SK-N-SH (cell line): ENCODE data around the gene RAB4B. TPM values are rescaled to one million over a fixed set of nuclear protein-coding genes. Genes with fewer than 3 reads are reported as not detected.

Source experiments
- CTCF ChIA-PET: fragments of 300-600, 350-600 bp; formaldehyde crosslinking; extraction: SDS; loops from one replicate; lab custom pipeline; 2021; lab: Yijun Ruan, JAX
- POLR2A ChIA-PET: fragments of 350-600 bp; sonication (Branson Sonifier 250); formaldehyde crosslinking; extraction: SDS; loops from one replicate; lab custom pipeline; 2020; ENCODE audit warnings: antibody characterized with exemption, inconsistent platforms; lab: Yijun Ruan, JAX
- DNase-seq: peaks from one replicate; pipeline ENCODE4 v3.0.0; 2012
- H2AFZ ChIP-seq: fragments of 200-600 bp; sonication (generic); 2 replicates; pipeline ENCODE4 v1.8.1; 2016; ENCODE audit warnings: antibody characterized with exemption, mild to moderate bottlenecking, low read depth
- H3F3A ChIP-seq: fragments of 200-600 bp; sonication (generic); replicated peaks from 2 replicates; pipeline ENCODE3; 2016; ENCODE audit warnings: antibody characterized with exemption, mild to moderate bottlenecking; ENCODE audit not compliant: insufficient read depth
- H3K27ac ChIP-seq, 2 experiments: fragments of 200-500 bp in 1 of 2; fragments of 200-600 bp in 1 of 2; sonication (Bioruptor generic) in 1 of 2; sonication (generic), shearing (Covaris generic) in 1 of 2; 2 replicates each; pipeline versions ENCODE4 v1.5.1 to v1.6.1; 2014 to 2016; ENCODE audit warnings: low read depth in 2 of 2, inconsistent platforms in 1 of 2, low read length in 1 of 2, mild to moderate bottlenecking in 1 of 2, mixed read lengths in 1 of 2
- H3K27me3 ChIP-seq: fragments of 200-600 bp; sonication (generic), shearing (Covaris generic); 2 replicates; pipeline ENCODE4 v1.6.1; 2016; ENCODE audit warnings: mixed run types; ENCODE audit not compliant: insufficient read depth
- H3K36me3 ChIP-seq, 2 experiments: fragments of 200-500 bp in 1 of 2; fragments of 200-600 bp in 1 of 2; sonication (Bioruptor generic) in 1 of 2; sonication (generic) in 1 of 2; replicated peaks in 1 of 2; 2 replicates each; pipeline versions ENCODE3 to v1.5.1; 2014 to 2016; ENCODE audit warnings: low read length in 1 of 2, mild to moderate bottlenecking in 1 of 2; ENCODE audit not compliant: insufficient read depth in 2 of 2, control insufficient read depth in 1 of 2
- H3K4me1 ChIP-seq, 2 experiments: fragments of 200-500 bp in 1 of 2; fragments of 200-600 bp in 1 of 2; sonication (Bioruptor generic) in 1 of 2; sonication (generic), shearing (Covaris generic) in 1 of 2; 2 replicates each; pipeline versions ENCODE4 v1.5.1 to v1.6.1; 2014 to 2016; ENCODE audit warnings: low read depth in 1 of 2, low read length in 1 of 2, mixed run types in 1 of 2; ENCODE audit not compliant: insufficient read depth in 2 of 2, control insufficient read depth in 1 of 2
- H3K4me2 ChIP-seq: fragments of 200-600 bp; sonication (generic), shearing (Covaris generic); 2 replicates; pipeline ENCODE4 v1.6.1; 2017; ENCODE audit warnings: mixed run types
- H3K4me3 ChIP-seq, 2 experiments: fragments of 200-500 bp in 1 of 2; fragments of 200-600 bp in 1 of 2; sonication (Bioruptor generic) in 1 of 2; sonication (generic), shearing (Covaris generic) in 1 of 2; 2 replicates each; pipeline versions ENCODE4 v1.5.1 to v1.8.1; 2014 to 2016; ENCODE audit warnings: low read depth in 2 of 2, inconsistent platforms in 1 of 2, low read length in 1 of 2, mild to moderate bottlenecking in 1 of 2, mixed read lengths in 1 of 2, moderate library complexity in 1 of 2
- H3K79me2 ChIP-seq: fragments of 200-600 bp; sonication (generic); 2 replicates; pipeline ENCODE4 v1.8.1; 2017; ENCODE audit warnings: mild to moderate bottlenecking; ENCODE audit not compliant: insufficient read depth
- H3K9ac ChIP-seq: fragments of 200-600 bp; sonication (generic); 2 replicates; pipeline ENCODE4 v1.6.1; 2017; ENCODE audit warnings: mixed run types
- H3K9me2 ChIP-seq: fragments of 200-600 bp; sonication (generic); 2 replicates; pipeline ENCODE4 v1.6.1; 2017; ENCODE audit warnings: mixed run types
- H3K9me3 ChIP-seq: fragments of 200-600 bp; sonication (generic); 2 replicates; pipeline ENCODE4 v1.6.1; 2017; ENCODE audit warnings: mixed run types, mild to moderate bottlenecking, moderate library complexity
- H4K20me1 ChIP-seq: fragments of 200-600 bp; sonication (generic); 2 replicates; pipeline ENCODE4 v1.6.1; 2017; ENCODE audit warnings: mild to moderate bottlenecking, mixed run types; ENCODE audit not compliant: insufficient read depth
- CHD2 ChIP-seq: fragments of 150-350 bp; IDR thresholded peaks from 2 replicates; pipeline ENCODE4 v1.6.1; 2018; ENCODE audit warnings: low read length; ENCODE audit not compliant: partially characterized antibody
- ELF1 ChIP-seq: IDR thresholded peaks from 2 replicates; pipeline ENCODE4 v1.4.0; 2012
- JUND ChIP-seq: IDR thresholded peaks from 2 replicates; pipeline ENCODE4 v1.4.0; 2012
- RAD21 ChIP-seq: IDR thresholded peaks from 2 replicates; pipeline ENCODE4 v1.6.1; 2012; ENCODE audit warnings: mild to moderate bottlenecking, low read length
- RCOR1 ChIP-seq: fragments of 150-350 bp; IDR thresholded peaks from 2 replicates; pipeline ENCODE4 v1.6.1; 2017; ENCODE audit warnings: antibody characterized with exemption, low read length
- SMC3 ChIP-seq: IDR thresholded peaks from 2 replicates; pipeline ENCODE4 v1.6.1; 2012; ENCODE audit warnings: low read depth, low read length, improper control_type of control experiment
- TCF12 ChIP-seq: IDR thresholded peaks from 2 replicates; pipeline ENCODE4 v1.4.0; 2012
- WGBS: methylation state at CpG from one replicate; pipeline ENCODE4 v1.1.6; 2017; ENCODE audit warnings: low lambda C conversion rate; 5-methylcytosine and 5-hydroxymethylcytosine counted together
- polyA plus RNA-seq, 3 experiments: library from polyadenylated mRNA; depleted of rRNA; stranded (reverse); fragments of >200 nt; gene quantifications; 2 replicates each; pipeline ENCODE4 v1.2.3, GENCODE V29; 2012
- TF ChIP-seq, protein P1 (sequence below): IDR thresholded peaks from 2 replicates; pipeline ENCODE4; 2012

Gene RAB4B
- polyA plus RNA-seq, 1 of the 3 experiments (the other 2 are of a cell fraction): 53.2 TPM

DNA sequence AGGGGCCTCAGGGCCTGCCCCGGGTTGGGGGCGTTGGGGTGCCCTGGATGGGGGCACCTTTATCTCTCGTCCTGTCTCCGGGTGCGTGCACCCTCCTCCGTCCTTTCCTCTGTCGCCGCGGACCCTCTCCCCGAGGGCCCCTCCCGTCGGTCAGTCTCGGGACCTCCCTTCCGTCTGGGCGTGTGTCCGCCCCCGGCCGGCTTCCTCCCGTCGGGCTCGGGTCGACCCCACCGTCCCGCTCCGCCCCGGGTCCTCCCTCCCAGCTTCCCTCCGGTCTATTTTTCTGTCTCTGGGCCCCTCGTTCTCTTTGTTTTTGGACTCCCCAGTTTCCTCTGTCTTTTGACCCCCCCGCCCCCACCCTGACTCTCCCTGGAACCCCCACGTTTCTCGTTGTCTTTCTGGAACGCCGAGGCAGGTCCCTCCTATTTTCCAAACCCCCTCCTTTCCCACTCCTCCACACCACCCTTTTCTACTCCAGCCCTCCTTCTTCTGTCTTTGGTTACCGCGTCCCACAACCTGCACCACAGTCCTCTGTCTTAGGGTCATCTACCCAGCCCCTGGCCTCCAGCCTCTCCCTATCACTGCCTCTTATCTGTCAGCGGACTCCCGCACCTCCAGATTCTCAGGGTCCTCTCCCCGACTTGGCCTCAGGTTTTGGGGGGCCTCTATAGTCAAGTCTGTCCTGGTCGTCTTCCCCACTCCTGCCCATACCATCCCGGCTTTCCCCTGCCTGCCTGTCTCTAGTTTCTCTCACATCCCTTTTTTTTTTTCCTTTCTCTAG, 21.7 kb downstream of the RAB4B start:
- H3K4me3 ChIP-seq: peak overlapping the region; percentile 71 to 80
- H3F3A ChIP-seq: peaks cover 9% of the 10 kb centered on the region
- no peaks in the 10 kb centered on the region for H3K9me2 ChIP-seq
- CTCF ChIA-PET: interaction anchor here (0.9 to 3.7 kb wide), 4 partner anchors 10 to 137 kb away, joined by 3 to 20 read pairs (median 7); partner anchors contain the start of gene RAB4B
- peaks cover 52% of the 10 kb centered on the region for H4K20me1 ChIP-seq
- TF ChIP-seq CHD2: peak; percentile 14
- TF ChIP-seq TCF12: no peak
- H3K4me2 ChIP-seq: peak overlapping the region; percentile 98
- H3K9me3 ChIP-seq: no peaks in the 10 kb centered on the region
- peak; percentile 69 for DNase-seq
- 6% methylated on average over 23 of the region's 40 CpGs for WGBS
- H3K36me3 ChIP-seq: peaks cover 21 to 28% of the 10 kb centered on the region in 2 experiments
- peaks cover 35 to 50% of the 10 kb centered on the region in 2 experiments; a peak in 2 of 4 replicates for H3K4me1 ChIP-seq
- no peak overlapping the region for H2AFZ ChIP-seq
- POLR2A ChIA-PET: interaction anchor here (1.9 to 3.6 kb wide), 2 partner anchors 22 to 49 kb away, joined by 11 to 31 read pairs; partner anchors contain the start of genes ACTMAP, RAB4B and SNRPA
- peak overlapping the region; percentile 83 for H3K9ac ChIP-seq
- H3K27me3 ChIP-seq: no peaks in the 10 kb centered on the region
- H3K27ac ChIP-seq: peak overlapping the region; percentile 53 to 81
- peaks cover 57% of the 10 kb centered on the region for H3K79me2 ChIP-seq

DNA sequence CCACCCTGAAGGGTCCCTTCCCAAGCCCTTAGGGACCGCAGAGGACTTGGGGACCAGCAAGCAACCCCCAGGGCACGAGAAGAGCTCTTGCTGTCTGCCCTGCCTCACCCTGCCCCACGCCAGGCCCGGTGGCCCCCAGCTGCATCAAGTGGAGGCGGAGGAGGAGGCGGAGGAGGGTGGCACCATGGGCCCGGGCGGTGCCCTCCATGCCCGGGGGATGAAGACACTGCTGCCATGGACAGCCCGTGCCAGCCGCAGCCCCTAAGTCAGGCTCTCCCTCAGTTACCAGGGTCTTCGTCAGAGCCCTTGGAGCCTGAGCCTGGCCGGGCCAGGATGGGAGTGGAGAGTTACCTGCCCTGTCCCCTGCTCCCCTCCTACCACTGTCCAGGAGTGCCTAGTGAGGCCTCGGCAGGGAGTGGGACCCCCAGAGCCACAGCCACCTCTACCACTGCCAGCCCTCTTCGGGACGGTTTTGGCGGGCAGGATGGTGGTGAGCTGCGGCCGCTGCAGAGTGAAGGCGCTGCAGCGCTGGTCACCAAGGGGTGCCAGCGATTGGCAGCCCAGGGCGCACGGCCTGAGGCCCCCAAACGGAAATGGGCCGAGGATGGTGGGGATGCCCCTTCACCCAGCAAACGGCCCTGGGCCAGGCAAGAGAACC, 22.4 kb downstream of the RAB4B start:
- peaks cover 35 to 58% of the 10 kb centered on the region in 2 experiments; a peak in 2 of 4 replicates for H3K4me1 ChIP-seq
- 74% methylated on average over 21 of the region's 27 CpGs for WGBS
- TF ChIP-seq ELF1: no peak
- no peak for TF ChIP-seq RAD21
- no peak for TF ChIP-seq RCOR1
- TF ChIP-seq CHD2: no peak
- TF ChIP-seq JUND: no peak
- TF ChIP-seq, protein P1, sequence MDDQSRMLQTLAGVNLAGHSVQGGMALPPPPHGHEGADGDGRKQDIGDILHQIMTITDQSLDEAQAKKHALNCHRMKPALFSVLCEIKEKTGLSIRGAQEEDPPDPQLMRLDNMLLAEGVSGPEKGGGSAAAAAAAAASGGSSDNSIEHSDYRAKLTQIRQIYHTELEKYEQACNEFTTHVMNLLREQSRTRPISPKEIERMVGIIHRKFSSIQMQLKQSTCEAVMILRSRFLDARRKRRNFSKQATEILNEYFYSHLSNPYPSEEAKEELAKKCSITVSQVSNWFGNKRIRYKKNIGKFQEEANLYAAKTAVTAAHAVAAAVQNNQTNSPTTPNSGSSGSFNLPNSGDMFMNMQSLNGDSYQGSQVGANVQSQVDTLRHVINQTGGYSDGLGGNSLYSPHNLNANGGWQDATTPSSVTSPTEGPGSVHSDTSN: no peak
- TF ChIP-seq SMC3: no peak
- TF ChIP-seq, all 33 proteins: peak for 0
- Histone ChIP-seq H3K4me2 (peak overlapping the region; percentile 98), H3K36me3 (peaks cover 21 to 32% of the 10 kb centered on the region in 2 experiments), H3F3A (peaks cover 13% of the 10 kb centered on the region), H3K9ac (peak overlapping the region; percentile 83), H2AFZ (no peak overlapping the region), H3K27ac (peak overlapping the region in 1 of 2 experiments; percentile 53; a peak in 1 of 4 replicates), H3K9me3 (no peaks in the 10 kb centered on the region), H4K20me1 (peaks cover 59% of the 10 kb centered on the region), H3K4me3 (peak overlapping the region; percentile 71 to 80), H3K9me2 (no peaks in the 10 kb centered on the region), H3K79me2 (peaks cover 64% of the 10 kb centered on the region), H3K27me3 (no peaks in the 10 kb centered on the region)
- DNase-seq: no peak
- ChIA-PET POLR2A (interaction anchor here (0.9 kb wide), 1 partner anchor 23 kb away, joined by 4 read pairs; the partner anchor contains the start of gene RAB4B), CTCF (interaction anchor here (0.9 to 1.3 kb wide), 2 partner anchors 9 to 137 kb away, joined by 3 read pairs; no protein-coding TSS in a partner anchor)
